SK-N-DZ (cell line): ENCODE data around the gene TRPV2.

ENCODE experiments used
- DNase-seq: peaks from one replicate; pipeline ENCODE4 v3.0.0-alpha.2; 2015; ENCODE audit warnings: low spot score

TRPV2 gene

GRCh38 chr17:16406742-16407674 is 8.4 kb upstream of the TRPV2 start:
- DNase-seq = peak; percentile 64

DNA sequence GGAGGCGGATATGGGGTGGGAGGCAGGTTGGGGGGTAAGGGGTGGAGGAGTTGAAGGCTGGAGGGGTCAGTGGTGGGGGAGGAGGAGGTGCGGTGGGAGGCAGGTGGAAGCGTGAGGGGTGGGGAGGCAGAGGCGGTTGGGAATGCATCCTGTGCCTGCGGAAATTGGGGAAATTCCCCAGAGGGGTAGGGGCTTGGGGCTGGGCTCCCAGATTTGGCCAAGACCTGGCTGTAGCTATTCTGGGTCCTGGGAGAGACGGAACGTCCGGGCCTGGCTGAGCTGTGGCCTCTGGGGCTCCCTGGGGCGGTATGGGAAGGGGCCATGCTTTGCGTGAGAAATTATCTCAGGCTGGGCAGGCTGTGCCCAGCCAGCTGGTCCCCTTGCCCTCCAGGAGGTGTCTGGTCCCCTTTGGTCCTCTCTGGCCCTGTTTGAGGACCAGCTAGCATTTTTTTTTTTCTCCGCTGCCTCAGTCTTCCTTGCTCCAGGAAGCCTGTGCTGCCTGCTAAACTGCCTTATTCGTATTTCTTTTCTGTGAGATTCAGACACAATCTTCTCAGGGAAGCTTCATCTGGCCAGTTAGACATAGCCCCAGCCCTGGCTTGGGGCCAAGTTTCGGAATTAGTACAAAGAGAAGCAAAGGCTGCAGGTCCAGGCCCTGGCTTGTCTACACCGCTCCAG is 7.3 kb upstream of the TRPV2 start:
- peak; percentile 58 for DNase-seq

DNA sequence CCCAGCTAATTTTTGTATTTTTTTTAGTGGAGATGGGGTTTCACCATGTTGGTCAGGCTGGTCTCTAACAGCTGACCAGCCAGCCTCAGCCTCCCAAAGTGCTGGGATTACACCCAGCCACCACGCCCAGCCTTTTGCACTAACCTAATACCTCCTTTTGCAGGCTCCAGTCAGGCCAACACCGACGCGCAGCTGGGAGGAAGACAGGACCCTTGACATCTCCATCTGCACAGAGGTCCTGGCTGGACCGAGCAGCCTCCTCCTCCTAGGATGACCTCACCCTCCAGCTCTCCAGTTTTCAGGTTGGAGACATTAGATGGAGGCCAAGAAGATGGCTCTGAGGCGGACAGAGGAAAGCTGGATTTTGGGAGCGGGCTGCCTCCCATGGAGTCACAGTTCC is 2.0 kb downstream of the TRPV2 start:
- DNase-seq = no peak

- no peak for DNase-seq
These were observed 2.7 kb downstream of the TRPV2 start for GRCh38 chr17:16417896-16418684.

DNA sequence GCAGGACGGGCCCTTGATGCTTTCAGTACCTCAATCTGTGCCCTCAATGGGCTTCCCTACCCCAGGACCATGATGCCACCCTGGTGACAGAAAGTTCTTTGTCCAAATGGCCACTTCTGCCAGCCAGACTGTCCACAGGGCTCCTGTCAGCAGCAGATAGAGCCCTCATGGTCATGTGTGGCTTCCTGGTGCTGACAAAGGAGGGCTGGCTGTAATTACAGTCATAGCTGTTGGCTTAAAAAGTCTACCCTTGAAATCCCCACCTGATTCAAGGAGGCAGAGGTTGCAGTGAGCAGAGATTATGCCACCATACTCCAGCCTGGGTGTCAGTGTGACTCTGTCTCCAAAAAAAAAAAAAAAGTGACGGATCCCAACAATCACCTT is 3.3 kb downstream of the TRPV2 start:
- DNase-seq = no peak

GRCh38 chr17:16419074-16419928 is 3.9 kb downstream of the TRPV2 start:
- peak; percentile 14 for DNase-seq

DNA sequence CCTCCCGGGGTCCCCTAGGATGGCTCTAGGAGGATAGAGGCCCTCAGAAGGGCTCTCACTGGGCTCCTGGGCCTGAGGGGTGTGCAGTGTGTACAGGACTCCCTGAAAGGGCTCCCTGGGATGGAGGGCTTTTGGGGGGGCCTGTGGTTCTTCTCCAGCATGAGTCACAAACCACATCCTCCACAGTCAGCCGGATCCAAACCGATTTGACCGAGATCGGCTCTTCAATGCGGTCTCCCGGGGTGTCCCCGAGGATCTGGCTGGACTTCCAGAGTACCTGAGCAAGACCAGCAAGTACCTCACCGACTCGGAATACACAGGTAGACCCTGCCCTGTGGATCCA is 4.5 kb downstream of the TRPV2 start:
- peak; percentile 7 for DNase-seq

DNA sequence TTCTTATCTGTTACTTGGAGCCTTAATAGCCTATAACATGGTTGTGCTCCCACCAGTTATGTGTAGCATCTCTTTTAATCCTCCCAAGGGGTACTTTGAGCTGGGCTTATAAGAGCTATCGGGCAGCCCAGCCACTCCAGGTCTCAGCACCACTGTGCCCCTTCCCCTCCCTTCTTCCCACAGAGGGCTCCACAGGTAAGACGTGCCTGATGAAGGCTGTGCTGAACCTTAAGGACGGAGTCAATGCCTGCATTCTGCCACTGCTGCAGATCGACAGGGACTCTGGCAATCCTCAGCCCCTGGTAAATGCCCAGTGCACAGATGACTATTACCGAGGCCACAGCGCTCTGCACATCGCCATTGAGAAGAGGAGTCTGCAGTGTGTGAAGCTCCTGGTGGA is 7.0 kb downstream of the TRPV2 start:
- DNase-seq = peak; percentile 31

DNA sequence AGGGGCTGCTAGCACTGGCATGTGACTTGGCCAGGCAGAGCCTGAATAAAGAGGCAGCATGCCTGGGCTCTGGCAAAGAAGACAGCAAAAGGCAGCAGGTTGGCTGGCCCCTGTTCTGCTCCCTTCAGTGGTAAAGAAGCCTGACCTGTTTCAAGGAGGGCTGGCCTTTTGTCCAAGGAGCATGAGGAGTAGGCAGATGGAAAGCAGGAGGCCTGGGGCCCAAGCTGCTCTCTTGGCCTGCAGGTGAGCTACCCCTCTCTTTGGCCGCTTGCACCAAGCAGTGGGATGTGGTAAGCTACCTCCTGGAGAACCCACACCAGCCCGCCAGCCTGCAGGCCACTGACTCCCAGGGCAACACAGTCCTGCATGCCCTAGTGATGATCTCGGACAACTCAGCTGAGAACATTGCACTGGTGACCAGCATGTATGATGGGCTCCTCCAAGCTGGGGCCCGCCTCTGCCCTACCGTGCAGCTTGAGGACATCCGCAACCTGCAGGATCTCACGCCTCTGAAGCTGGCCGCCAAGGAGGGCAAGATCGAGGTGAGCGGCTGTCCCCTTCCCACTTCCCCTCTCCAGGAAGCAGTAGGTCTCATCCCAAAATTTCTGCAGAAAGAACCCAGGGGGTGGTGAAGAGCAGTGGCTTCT is 8.0 kb downstream of the TRPV2 start:
- DNase-seq = peak; percentile 4

GRCh38 chr17:16425202-16425601 is 9.8 kb downstream of the TRPV2 start:
- no peak for DNase-seq

DNA sequence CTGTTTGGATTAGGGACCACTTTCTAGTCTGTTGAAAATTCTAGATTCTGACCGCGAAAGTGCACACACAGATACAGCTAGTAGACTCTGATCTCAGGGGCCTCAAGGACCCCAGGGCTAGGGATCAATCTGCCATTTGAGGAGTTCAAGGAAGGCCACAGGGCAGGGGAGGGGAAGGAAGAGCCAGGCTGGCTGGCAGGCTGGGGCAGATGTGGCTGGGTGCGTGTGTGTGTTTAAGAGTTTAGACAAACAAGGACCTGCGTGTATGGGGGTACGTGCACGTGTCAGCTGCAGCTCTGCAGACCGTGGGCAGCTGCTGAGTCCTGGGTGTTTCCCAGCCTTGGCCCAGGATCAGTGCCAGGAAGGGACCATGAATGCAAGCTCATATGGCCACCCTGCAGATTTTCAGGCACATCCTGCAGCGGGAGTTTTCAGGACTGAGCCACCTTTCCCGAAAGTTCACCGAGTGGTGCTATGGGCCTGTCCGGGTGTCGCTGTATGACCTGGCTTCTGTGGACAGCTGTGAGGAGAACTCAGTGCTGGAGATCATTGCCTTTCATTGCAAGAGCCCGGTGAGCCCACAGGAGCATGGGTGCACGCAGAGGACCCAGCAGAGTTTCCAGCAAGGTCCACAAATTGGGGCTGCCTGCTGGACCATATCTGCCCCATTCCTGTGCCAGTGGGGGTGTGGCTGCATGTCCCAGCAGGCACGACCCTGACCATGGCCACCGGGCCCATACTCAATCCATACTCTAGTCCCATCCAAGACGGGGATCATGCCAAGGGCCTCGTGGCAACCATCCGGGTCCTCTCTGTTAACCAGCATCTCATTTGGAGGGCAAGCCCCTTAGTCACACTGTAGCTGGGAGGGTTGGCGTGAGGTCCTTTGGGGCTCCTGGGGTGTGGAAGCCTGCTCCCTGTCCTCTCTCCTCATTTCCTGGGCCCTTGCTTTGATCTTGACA is 10.6 kb downstream of the TRPV2 start:
- no peak for DNase-seq

DNA sequence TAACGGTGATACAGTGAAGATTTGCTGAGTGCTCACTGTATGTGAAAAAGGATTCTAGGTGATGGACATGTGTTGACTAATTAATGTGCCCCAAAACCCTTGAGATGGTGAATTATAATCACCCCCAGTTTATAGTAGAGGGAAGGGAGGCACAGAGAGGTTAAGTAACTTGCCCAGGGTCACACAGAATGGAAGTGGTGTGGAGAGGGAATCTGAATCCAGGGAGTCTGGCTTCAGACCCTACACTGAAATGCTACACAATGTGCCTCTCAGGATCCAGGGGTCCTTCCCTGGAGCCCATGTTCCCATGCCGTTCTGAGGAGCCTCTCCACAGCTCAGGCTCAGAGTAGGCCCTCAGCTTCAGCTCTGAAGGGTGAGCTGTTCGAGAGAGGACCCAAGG is 11.6 kb downstream of the TRPV2 start:
- no peak for DNase-seq

- peak; percentile 85 for DNase-seq
These were observed 12.9 kb downstream of the TRPV2 start for GRCh38 chr17:16428098-16428882.

DNA sequence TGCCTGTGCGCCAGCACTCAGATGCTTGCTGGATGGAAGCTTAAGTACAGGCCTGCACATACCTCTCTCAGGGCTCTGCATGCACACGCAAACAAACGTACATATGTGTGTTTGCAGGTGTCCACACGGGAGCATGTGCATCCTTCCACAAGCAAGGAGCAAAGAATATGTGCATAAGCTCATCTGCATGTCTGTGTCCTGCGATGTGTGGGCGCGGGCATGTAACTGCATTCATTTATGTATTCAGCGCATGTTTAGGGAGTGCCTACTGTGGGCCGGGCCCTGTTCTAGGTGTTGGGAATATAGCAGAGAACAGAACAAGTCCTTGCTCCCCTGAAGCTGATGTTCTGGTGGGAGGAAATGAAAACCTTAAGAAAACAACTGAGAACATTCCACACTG is 13.7 kb downstream of the TRPV2 start:
- DNase-seq = no peak

- DNase-seq = no peak
These were observed 15.3 kb downstream of the TRPV2 start for GRCh38 chr17:16430650-16431049.

DNA sequence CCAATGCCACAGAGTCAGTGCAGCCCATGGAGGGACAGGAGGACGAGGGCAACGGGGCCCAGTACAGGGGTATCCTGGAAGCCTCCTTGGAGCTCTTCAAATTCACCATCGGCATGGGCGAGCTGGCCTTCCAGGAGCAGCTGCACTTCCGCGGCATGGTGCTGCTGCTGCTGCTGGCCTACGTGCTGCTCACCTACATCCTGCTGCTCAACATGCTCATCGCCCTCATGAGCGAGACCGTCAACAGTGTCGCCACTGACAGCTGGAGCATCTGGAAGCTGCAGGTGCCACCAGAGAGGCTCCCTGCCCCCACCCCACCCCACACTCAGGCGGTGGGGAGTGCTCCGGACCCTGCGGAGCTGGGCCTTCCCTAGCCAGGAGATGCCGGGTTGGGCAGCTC is 16.6 kb downstream of the TRPV2 start:
- DNase-seq = no peak

- DNase-seq = no peak
These were observed 18.1 kb downstream of the TRPV2 start for GRCh38 chr17:16433514-16433913.

- DNase-seq = peak; percentile 51
These were observed 19.3 kb downstream of the TRPV2 start for GRCh38 chr17:16434662-16435061.
